Peyer's patch (tissue), 4 donors: ENCODE measurements around the gene MPV17L2. TPM values are rescaled to one million over a fixed set of nuclear protein-coding genes. Genes with fewer than 3 reads are reported as not detected.

Experiments
- DNase-seq, 3 donors: peaks; one replicate each; pipeline ENCODE4 v3.0.0-alpha.2; 2017 to 2019
- H3K27ac ChIP-seq, 4 donors: fragments of 200-600 bp; sonication (generic); one replicate each; pipeline ENCODE4 v1.5.1; 2016 to 2019
- H3K27me3 ChIP-seq, 2 donors: fragments of 200-600 bp; sonication (generic); one replicate each; pipeline ENCODE4 v1.5.1; 2019
- H3K36me3 ChIP-seq, 3 donors: fragments of 200-600 bp; sonication (generic); one replicate each; pipeline ENCODE4 v1.5.1; 2016 to 2019
- H3K4me1 ChIP-seq, 4 donors: fragments of 200-600 bp; sonication (generic); one replicate each; pipeline ENCODE4 v1.5.1; 2016 to 2019
- H3K4me3 ChIP-seq, 4 donors: fragments of 200-600 bp; sonication (generic); 1 replicate in 3 of 4; 2 replicates in 1 of 4; pipeline ENCODE4 v1.5.1; 2016 to 2019; ENCODE audit warnings: mild to moderate bottlenecking in 1 of 4
- H3K9me3 ChIP-seq, 4 donors: fragments of 200-600 bp; sonication (generic); one replicate each; pipeline ENCODE4 v1.5.1; 2016 to 2019; ENCODE audit warnings: mild to moderate bottlenecking in 1 of 4
- CTCF ChIP-seq, 6 experiments: fragments of 450-650 bp in 4 of 6; fragments of 200-600 bp in 2 of 6; sonication (generic) in 1 of 6; IDR thresholded peaks; one replicate each; pipeline ENCODE4 v1.5.1; 2017 to 2019; ENCODE audit warnings: antibody characterized with exemption in 6 of 6, mild to moderate bottlenecking in 3 of 6, moderate library complexity in 1 of 6
- POLR2A ChIP-seq, 2 donors: fragments of 450-650 bp; IDR thresholded peaks; one replicate each; pipeline ENCODE4 v1.5.1; 2017; ENCODE audit warnings: antibody characterized with exemption in 2 of 2, mild to moderate bottlenecking in 2 of 2, moderate library complexity in 2 of 2
- total RNA-seq, 4 donors: library from RNA; depleted of rRNA; stranded (reverse); fragments of >200 nt; gene quantifications; one replicate each; pipeline ENCODE4 v1.1.0, GENCODE V29; 2016

MPV17L2 gene
- 10 to 100 TPM in 3 of 4 donors, 1 to 10 TPM in 1; 4.1 to 19.6 (median 16.0) TPM for total RNA-seq

GRCh38 chr19:18192673-18193387 lies at the start of gene MPV17L2:
MPV17L2 (plus strand) TSS chr19:18193218; CDS start chr19:18193282, 64 bp downstream.
- Histone ChIP-seq H3K9me3 (peaks cover 0 to 4% (median 0%) of the 10 kb centered on the region in 4 donors), H3K4me3 (peak within 1 kb of the TSS; percentile 59 to 95 (median 83)), H3K36me3 (peaks cover 0 to 16% (median 0%) of the 10 kb centered on the region in 3 donors), H3K27ac (peak within 1 kb of the TSS; percentile 91 to 97 (median 94)), H3K27me3 (no peaks in the 10 kb centered on the region), H3K4me1 (peaks cover 0 to 16% (median 12%) of the 10 kb centered on the region in 4 donors)
- peak; percentile 99 to 100 (median 99) for DNase-seq
- TF ChIP-seq POLR2A (IDR thresholded peaks at IDR 0.05) (peak; percentile 81 to 92), CTCF (IDR thresholded peaks at IDR 0.05) (no peak)

DNA sequence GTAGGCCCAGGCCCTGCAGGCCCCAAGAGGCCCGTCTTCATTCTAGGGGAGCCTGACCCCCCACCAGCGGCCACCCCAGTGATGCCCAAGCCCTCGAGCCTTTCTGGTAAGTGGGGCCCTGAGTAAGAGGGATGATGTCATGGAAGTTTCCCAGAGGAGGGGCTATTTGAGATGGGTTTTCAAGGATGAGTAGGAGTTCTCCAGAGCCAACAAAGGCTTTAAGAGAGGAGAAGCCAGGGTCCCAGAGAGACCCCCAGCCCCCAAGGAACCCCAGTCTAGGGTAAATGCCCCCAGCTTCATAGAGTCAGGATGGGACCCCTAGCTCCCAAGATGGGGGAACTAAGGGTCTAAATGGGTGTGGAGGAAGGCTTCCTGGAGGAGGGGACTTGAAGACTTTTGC lies 49.1 kb upstream of the MPV17L2 start:
- H3K9me3 ChIP-seq = no peaks in the 10 kb centered on the region
- H3K36me3 ChIP-seq = peaks cover 0 to 85% (median 0%) of the 10 kb centered on the region in 3 donors
- H3K27me3 ChIP-seq = no peaks in the 10 kb centered on the region
- no peak overlapping the region for H3K27ac ChIP-seq
- H3K4me1 ChIP-seq = no peaks in the 10 kb centered on the region
- no peak overlapping the region for H3K4me3 ChIP-seq
- no peak for DNase-seq
- no peak for TF ChIP-seq CTCF (IDR thresholded peaks at IDR 0.05)
- TF ChIP-seq POLR2A (IDR thresholded peaks at IDR 0.05) = no peak

GRCh38 chr19:18144361-18144760 lies 48.7 kb upstream of the MPV17L2 start:
- no peak for TF ChIP-seq POLR2A (IDR thresholded peaks at IDR 0.05)
- no peak for TF ChIP-seq CTCF (IDR thresholded peaks at IDR 0.05)
- no peak overlapping the region for H3K27ac ChIP-seq
- no peak overlapping the region for H3K4me3 ChIP-seq
- DNase-seq = no peak
- H3K9me3 ChIP-seq = no peaks in the 10 kb centered on the region
- H3K27me3 ChIP-seq = no peaks in the 10 kb centered on the region
- peaks cover 0 to 85% (median 0%) of the 10 kb centered on the region in 3 donors for H3K36me3 ChIP-seq
- no peaks in the 10 kb centered on the region for H3K4me1 ChIP-seq

GRCh38 chr19:18144906-18145305 lies 48.1 kb upstream of the MPV17L2 start:
- TF ChIP-seq POLR2A (IDR thresholded peaks at IDR 0.05) (no peak), CTCF (IDR thresholded peaks at IDR 0.05) (no peak)
- Histone ChIP-seq H3K27me3 (no peaks in the 10 kb centered on the region), H3K9me3 (no peaks in the 10 kb centered on the region), H3K4me1 (no peaks in the 10 kb centered on the region), H3K27ac (no peak overlapping the region), H3K36me3 (peaks cover 0 to 84% (median 0%) of the 10 kb centered on the region in 3 donors), H3K4me3 (no peak overlapping the region)
- DNase-seq = no peak

DNA sequence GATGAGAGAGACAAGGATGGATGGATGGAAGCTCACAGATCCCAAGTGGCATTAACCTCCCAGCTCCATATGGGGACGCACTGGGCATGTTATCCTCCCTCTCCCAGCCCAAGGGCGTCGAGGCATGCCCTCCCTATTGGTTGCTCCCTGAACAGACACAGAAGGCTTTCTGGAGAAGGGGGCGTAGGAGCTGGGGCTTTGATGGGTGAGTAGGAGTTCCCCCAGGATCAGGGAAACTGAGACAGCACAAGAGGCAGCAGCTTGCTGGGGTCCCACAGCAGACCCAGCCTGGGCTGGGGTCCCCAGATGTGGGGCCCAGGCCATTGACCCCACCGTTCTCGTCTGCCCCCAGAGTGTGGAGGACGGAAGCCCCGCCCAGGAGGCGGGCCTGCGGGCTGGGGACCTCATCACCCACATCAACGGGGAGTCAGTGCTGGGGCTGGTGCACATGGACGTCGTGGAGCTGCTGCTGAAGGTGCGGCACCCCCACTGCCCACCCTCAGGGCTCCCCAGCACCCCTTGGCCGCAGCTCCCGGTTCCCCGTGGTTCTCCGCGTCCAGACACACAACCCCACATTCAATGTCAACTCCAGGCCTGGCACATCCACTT lies 47.5 kb upstream of the MPV17L2 start:
- no peaks in the 10 kb centered on the region for H3K27me3 ChIP-seq
- peaks cover 0 to 80% (median 0%) of the 10 kb centered on the region in 3 donors for H3K36me3 ChIP-seq
- TF ChIP-seq CTCF (IDR thresholded peaks at IDR 0.05) (no peak), POLR2A (IDR thresholded peaks at IDR 0.05) (no peak)
- no peak overlapping the region for H3K4me3 ChIP-seq
- no peak overlapping the region for H3K27ac ChIP-seq
- H3K9me3 ChIP-seq = no peaks in the 10 kb centered on the region
- H3K4me1 ChIP-seq = no peaks in the 10 kb centered on the region
- DNase-seq = no peak
